ENCODE measurements around the gene MYL5.
"Not testable (repeated sequence)": the region's sequence is repeated elsewhere in the genome, so short reads cannot be mapped to it uniquely, and the experiment has no call there.

Gene MYL5

DNA sequence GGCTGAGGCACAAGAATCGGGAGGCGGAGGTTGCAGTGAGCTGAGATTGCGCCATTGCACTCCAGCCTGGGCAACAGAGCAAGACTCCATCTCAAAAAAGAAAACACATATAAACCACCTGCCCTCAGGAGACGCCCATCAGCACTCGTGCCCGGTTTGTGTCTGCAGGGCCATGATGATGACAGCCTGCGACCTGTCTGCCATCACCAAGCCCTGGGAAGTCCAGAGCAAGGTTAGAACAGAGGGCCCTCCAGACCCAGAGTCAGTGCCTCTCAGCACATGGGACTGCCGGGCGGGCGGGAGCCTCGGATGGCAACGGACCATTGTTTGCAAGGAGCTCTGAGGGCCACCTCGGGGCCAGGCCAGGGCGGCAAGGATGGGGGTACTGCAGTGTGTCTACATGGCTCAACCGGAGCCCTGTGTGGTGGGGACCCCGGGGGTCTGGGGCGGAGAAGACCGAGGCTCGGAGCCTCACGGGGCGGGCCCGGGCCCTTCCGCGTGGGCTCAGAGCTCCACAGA, 9.6 kb upstream of the MYL5 start:
- Histone ChIP-seq H3K27me3 (ENCODE audit: control insufficient read depth in 2 of 2, insufficient read depth in 2 of 2, low read length in 2 of 2) (no peaks in the 10 kb centered on the region), H3K36me3 (ENCODE audit: control insufficient read depth in 2 of 2, insufficient read depth in 2 of 2, low read length in 2 of 2) (no peaks in the 10 kb centered on the region), H3K9me3 (ENCODE audit: control insufficient read depth in 2 of 2, low read length in 2 of 2) (no peaks in the 10 kb centered on the region), H3K4me1 (ENCODE audit: control insufficient read depth in 2 of 2, insufficient read depth in 2 of 2, low read length in 2 of 2) (no peaks in the 10 kb centered on the region), H3K27ac (ENCODE audit: low read depth in 2 of 2, low read length in 2 of 2) (no peak overlapping the region), H3K4me3 (ENCODE audit: low read length in 2 of 2) (no peak overlapping the region), H3K9ac (ENCODE audit: low read depth in 1 of 2, low read length in 2 of 2) (no peak overlapping the region)

DNA sequence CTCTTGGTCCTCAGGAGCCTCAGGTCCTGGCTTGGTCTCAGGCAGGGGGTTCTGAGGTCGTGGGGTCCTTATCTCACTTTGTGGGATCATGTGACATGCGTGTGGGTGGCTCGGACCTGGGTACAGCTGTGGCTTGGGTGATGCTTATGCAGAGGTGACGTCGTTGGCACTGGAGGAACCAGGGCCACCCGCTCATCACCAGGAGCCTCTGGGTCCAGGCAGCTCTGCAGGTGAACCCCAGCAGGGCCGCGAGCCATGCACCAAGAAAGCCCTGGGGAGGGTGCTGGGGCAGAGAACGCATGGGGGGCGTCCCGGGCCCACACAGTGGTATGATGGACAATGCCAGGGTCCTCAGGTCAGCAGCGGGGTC, 9.0 kb upstream of the MYL5 start:
- H3K9ac ChIP-seq (ENCODE audit: low read depth in 1 of 2, low read length in 2 of 2), result no peak overlapping the region

GRCh38 chr4:665751-666435, 8.4 kb upstream of the MYL5 start:
- H3K9ac ChIP-seq (ENCODE audit: low read depth in 1 of 2, low read length in 2 of 2), result no peak overlapping the region
- H3K9me3 ChIP-seq (ENCODE audit: control insufficient read depth in 2 of 2, low read length in 2 of 2), result no peaks in the 10 kb centered on the region
- H3K4me3 ChIP-seq (ENCODE audit: low read length in 2 of 2), result no peak overlapping the region
- no peak overlapping the region for H3K27ac ChIP-seq (ENCODE audit: low read depth in 2 of 2, low read length in 2 of 2)
- H3K36me3 ChIP-seq (ENCODE audit: control insufficient read depth in 2 of 2, insufficient read depth in 2 of 2, low read length in 2 of 2), result peaks cover 3 to 6% of the 10 kb centered on the region in 2 donors
- H3K27me3 ChIP-seq (ENCODE audit: control insufficient read depth in 2 of 2, insufficient read depth in 2 of 2, low read length in 2 of 2), result no peaks in the 10 kb centered on the region
- no peaks in the 10 kb centered on the region for H3K4me1 ChIP-seq (ENCODE audit: control insufficient read depth in 2 of 2, insufficient read depth in 2 of 2, low read length in 2 of 2)

More for the DNA sequence above, 9.0 kb upstream of the MYL5 start:
- H3K9me3 ChIP-seq (ENCODE audit: control insufficient read depth in 2 of 2, low read length in 2 of 2), result no peaks in the 10 kb centered on the region
- H3K36me3 ChIP-seq (ENCODE audit: control insufficient read depth in 2 of 2, insufficient read depth in 2 of 2, low read length in 2 of 2), result peaks cover 0 to under 1% of the 10 kb centered on the region in 2 donors
- H3K27me3 ChIP-seq (ENCODE audit: control insufficient read depth in 2 of 2, insufficient read depth in 2 of 2, low read length in 2 of 2), result no peaks in the 10 kb centered on the region
- no peak overlapping the region for H3K27ac ChIP-seq (ENCODE audit: low read depth in 2 of 2, low read length in 2 of 2)
- H3K4me1 ChIP-seq (ENCODE audit: control insufficient read depth in 2 of 2, insufficient read depth in 2 of 2, low read length in 2 of 2), result no peaks in the 10 kb centered on the region
- no peak overlapping the region for H3K4me3 ChIP-seq (ENCODE audit: low read length in 2 of 2)

- H3K4me1 ChIP-seq (ENCODE audit: control insufficient read depth in 2 of 2, insufficient read depth in 2 of 2, low read length in 2 of 2), result no peaks in the 10 kb centered on the region
- no peak overlapping the region for H3K4me3 ChIP-seq (ENCODE audit: low read length in 2 of 2)
- peaks cover 6 to 9% of the 10 kb centered on the region in 2 donors for H3K36me3 ChIP-seq (ENCODE audit: control insufficient read depth in 2 of 2, insufficient read depth in 2 of 2, low read length in 2 of 2)
- no peaks in the 10 kb centered on the region for H3K9me3 ChIP-seq (ENCODE audit: control insufficient read depth in 2 of 2, low read length in 2 of 2)
- no peak overlapping the region for H3K27ac ChIP-seq (ENCODE audit: low read depth in 2 of 2, low read length in 2 of 2)
- no peak overlapping the region for H3K9ac ChIP-seq (ENCODE audit: low read depth in 1 of 2, low read length in 2 of 2)
- H3K27me3 ChIP-seq (ENCODE audit: control insufficient read depth in 2 of 2, insufficient read depth in 2 of 2, low read length in 2 of 2), result no peaks in the 10 kb centered on the region
Measured at GRCh38 chr4:666436-666810, 7.9 kb upstream of the MYL5 start.

GRCh38 chr4:666822-667544, 7.4 kb upstream of the MYL5 start:
- Histone ChIP-seq H3K9ac (ENCODE audit: low read depth in 1 of 2, low read length in 2 of 2) (no peak overlapping the region), H3K27ac (ENCODE audit: low read depth in 2 of 2, low read length in 2 of 2) (no peak overlapping the region), H3K4me1 (ENCODE audit: control insufficient read depth in 2 of 2, insufficient read depth in 2 of 2, low read length in 2 of 2) (no peaks in the 10 kb centered on the region), H3K27me3 (ENCODE audit: control insufficient read depth in 2 of 2, insufficient read depth in 2 of 2, low read length in 2 of 2) (no peaks in the 10 kb centered on the region), H3K9me3 (ENCODE audit: control insufficient read depth in 2 of 2, low read length in 2 of 2) (no peaks in the 10 kb centered on the region), H3K4me3 (ENCODE audit: low read length in 2 of 2) (no peak overlapping the region), H3K36me3 (ENCODE audit: control insufficient read depth in 2 of 2, insufficient read depth in 2 of 2, low read length in 2 of 2) (peaks cover 12 to 15% of the 10 kb centered on the region in 2 donors)

DNA sequence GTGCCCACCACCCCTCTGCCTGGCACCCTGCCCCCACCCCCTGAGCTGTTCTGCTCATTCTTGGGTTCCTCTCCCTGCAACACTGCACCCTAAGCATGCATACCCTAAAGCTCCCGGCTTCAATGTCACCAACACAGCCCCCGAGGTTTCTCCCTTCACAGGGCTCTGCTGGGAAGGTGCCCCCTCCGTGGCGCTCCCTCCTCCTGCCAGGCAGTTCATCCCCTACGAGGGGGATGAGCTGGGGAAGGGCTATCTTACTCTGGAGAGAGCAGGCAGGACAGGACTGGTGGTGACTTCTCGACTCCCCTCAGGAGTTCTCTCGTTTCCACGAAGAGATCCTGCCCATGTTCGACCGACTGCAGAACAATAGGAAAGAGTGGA, 6.8 kb upstream of the MYL5 start:
- Histone ChIP-seq H3K9ac (ENCODE audit: low read depth in 1 of 2, low read length in 2 of 2) (no peak overlapping the region), H3K9me3 (ENCODE audit: control insufficient read depth in 2 of 2, low read length in 2 of 2) (no peaks in the 10 kb centered on the region), H3K27ac (ENCODE audit: low read depth in 2 of 2, low read length in 2 of 2) (no peak overlapping the region), H3K4me3 (ENCODE audit: low read length in 2 of 2) (no peak overlapping the region), H3K36me3 (ENCODE audit: control insufficient read depth in 2 of 2, insufficient read depth in 2 of 2, low read length in 2 of 2) (peaks cover 16 to 18% of the 10 kb centered on the region in 2 donors), H3K4me1 (ENCODE audit: control insufficient read depth in 2 of 2, insufficient read depth in 2 of 2, low read length in 2 of 2) (no peaks in the 10 kb centered on the region), H3K27me3 (ENCODE audit: control insufficient read depth in 2 of 2, insufficient read depth in 2 of 2, low read length in 2 of 2) (no peaks in the 10 kb centered on the region)

GRCh38 chr4:668219-668618, 6.1 kb upstream of the MYL5 start:
- not testable (repeated sequence) for H3K27ac ChIP-seq (ENCODE audit: low read depth in 2 of 2, low read length in 2 of 2); H3K9ac ChIP-seq (ENCODE audit: low read depth in 1 of 2, low read length in 2 of 2)
- H3K36me3 ChIP-seq (ENCODE audit: control insufficient read depth in 2 of 2, insufficient read depth in 2 of 2, low read length in 2 of 2), result peaks cover 16 to 18% of the 10 kb centered on the region in 2 donors

GRCh38 chr4:669806-670559, 4.4 kb upstream of the MYL5 start:
- not testable (repeated sequence) for H3K9me3 ChIP-seq (ENCODE audit: control insufficient read depth in 2 of 2, low read length in 2 of 2); H3K9ac ChIP-seq (ENCODE audit: low read depth in 1 of 2, low read length in 2 of 2); H3K4me3 ChIP-seq (ENCODE audit: low read length in 2 of 2); H3K4me1 ChIP-seq (ENCODE audit: control insufficient read depth in 2 of 2, insufficient read depth in 2 of 2, low read length in 2 of 2); H3K27ac ChIP-seq (ENCODE audit: low read depth in 2 of 2, low read length in 2 of 2); H3K27me3 ChIP-seq (ENCODE audit: control insufficient read depth in 2 of 2, insufficient read depth in 2 of 2, low read length in 2 of 2)
- H3K36me3 ChIP-seq (ENCODE audit: control insufficient read depth in 2 of 2, insufficient read depth in 2 of 2, low read length in 2 of 2), result peaks cover 16 to 18% of the 10 kb centered on the region in 2 donors

More at GRCh38 chr4:668219-668618, 6.1 kb upstream of the MYL5 start:
- H3K27me3 ChIP-seq (ENCODE audit: control insufficient read depth in 2 of 2, insufficient read depth in 2 of 2, low read length in 2 of 2); H3K9me3 ChIP-seq (ENCODE audit: control insufficient read depth in 2 of 2, low read length in 2 of 2); H3K4me3 ChIP-seq (ENCODE audit: low read length in 2 of 2); H3K4me1 ChIP-seq (ENCODE audit: control insufficient read depth in 2 of 2, insufficient read depth in 2 of 2, low read length in 2 of 2): not testable (repeated sequence)

DNA sequence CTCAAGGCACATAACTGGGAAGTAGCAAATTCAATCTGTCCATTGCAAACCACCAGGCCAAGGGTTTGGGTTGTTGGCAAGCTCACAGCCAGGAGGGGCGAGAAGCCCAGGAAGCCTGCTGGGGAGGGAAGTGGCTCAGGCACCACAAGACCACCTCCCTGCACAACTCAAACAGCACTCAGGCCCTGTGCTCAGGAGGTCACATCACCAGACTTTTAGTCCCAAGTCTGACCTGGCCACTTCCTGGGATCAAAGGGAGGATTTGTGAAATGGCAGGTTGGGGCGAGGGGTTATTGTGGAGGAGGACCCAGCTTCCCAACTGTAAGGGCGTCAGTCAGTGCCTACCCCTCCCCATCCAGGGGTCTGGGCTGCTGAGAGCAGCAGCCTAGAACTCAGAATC, 2.6 kb upstream of the MYL5 start:
- Histone ChIP-seq H3K36me3 (ENCODE audit: control insufficient read depth in 2 of 2, insufficient read depth in 2 of 2, low read length in 2 of 2) (peaks cover 16 to 18% of the 10 kb centered on the region in 2 donors), H3K4me1 (ENCODE audit: control insufficient read depth in 2 of 2, insufficient read depth in 2 of 2, low read length in 2 of 2) (peaks cover 13 to 15% of the 10 kb centered on the region in 2 donors), H3K27me3 (ENCODE audit: control insufficient read depth in 2 of 2, insufficient read depth in 2 of 2, low read length in 2 of 2) (no peaks in the 10 kb centered on the region), H3K27ac (ENCODE audit: low read depth in 2 of 2, low read length in 2 of 2) (no peak overlapping the region), H3K9ac (ENCODE audit: low read depth in 1 of 2, low read length in 2 of 2) (no peak overlapping the region), H3K4me3 (ENCODE audit: low read length in 2 of 2) (no peak overlapping the region), H3K9me3 (ENCODE audit: control insufficient read depth in 2 of 2, low read length in 2 of 2) (no peaks in the 10 kb centered on the region)

Measured in mucosa of rectum (tissue), 2 donors.